GM19455 (cell line): Measurements from ENCODE around the gene ACVR1.

Experiments
- ATAC-seq: cut with Tn5 transposase; IDR thresholded peaks from one replicate; pipeline ENCODE4 v1.9.1; 2021; ENCODE audit not compliant: unreplicated experiment

Gene ACVR1

GRCh38 chr2:157857881-157858280 is 18.2 kb downstream of the ACVR1 start:
- no peak for ATAC-seq

- ATAC-seq = no peak
Measured at GRCh38 chr2:157856187-157856515, 20.0 kb downstream of the ACVR1 start.

GRCh38 chr2:157853820-157854219 is 22.3 kb downstream of the ACVR1 start:
- ATAC-seq = no peak

GRCh38 chr2:157853211-157853610 is 22.9 kb downstream of the ACVR1 start:
- no peak for ATAC-seq

GRCh38 chr2:157849591-157849990 is 26.5 kb downstream of the ACVR1 start:
- no peak for ATAC-seq

GRCh38 chr2:157848213-157848612 is 27.9 kb downstream of the ACVR1 start:
- ATAC-seq = no peak

GRCh38 chr2:157845081-157845480 is 31.0 kb downstream of the ACVR1 start:
- no peak for ATAC-seq

GRCh38 chr2:157843935-157844334 is 32.2 kb downstream of the ACVR1 start:
- ATAC-seq = no peak

GRCh38 chr2:157843081-157843480 is 33.0 kb downstream of the ACVR1 start:
- no peak for ATAC-seq

GRCh38 chr2:157842106-157842879 is 33.8 kb downstream of the ACVR1 start:
- ATAC-seq = no peak

GRCh38 chr2:157841485-157841884 is 34.6 kb downstream of the ACVR1 start:
- no peak for ATAC-seq

GRCh38 chr2:157840568-157841156 is 35.5 kb downstream of the ACVR1 start:
- ATAC-seq = no peak

GRCh38 chr2:157839822-157840221 is 36.3 kb downstream of the ACVR1 start:
- no peak for ATAC-seq

GRCh38 chr2:157839162-157839801 is 36.8 kb downstream of the ACVR1 start:
- ATAC-seq = no peak

- ATAC-seq = no peak
Measured at GRCh38 chr2:157838442-157839161, 37.5 kb downstream of the ACVR1 start.

- no peak for ATAC-seq
Measured at GRCh38 chr2:157837851-157838441, 38.2 kb downstream of the ACVR1 start.

GRCh38 chr2:157836531-157836930 is 39.6 kb downstream of the ACVR1 start:
- no peak for ATAC-seq

- no peak for ATAC-seq
Measured at GRCh38 chr2:157835425-157835824, 40.7 kb downstream of the ACVR1 start.

GRCh38 chr2:157835006-157835405 is 41.1 kb downstream of the ACVR1 start:
- ATAC-seq = no peak

GRCh38 chr2:157833721-157834120 is 42.4 kb downstream of the ACVR1 start:
- ATAC-seq = no peak

- ATAC-seq = no peak
Measured at GRCh38 chr2:157831573-157832315, 44.4 kb downstream of the ACVR1 start.
